HG03097 (cell line): ENCODE data around the gene ENTPD1.
"Not testable (repeated sequence)": the region's sequence is repeated elsewhere in the genome, so short reads cannot be mapped to it uniquely, and the experiment has no call there.

ENCODE experiments used
- ATAC-seq: cut with Tn5 transposase; IDR thresholded peaks from one replicate; pipeline ENCODE4 v1.9.1; 2021; ENCODE audit not compliant: unreplicated experiment, low FRiP score

The ENTPD1 gene

DNA sequence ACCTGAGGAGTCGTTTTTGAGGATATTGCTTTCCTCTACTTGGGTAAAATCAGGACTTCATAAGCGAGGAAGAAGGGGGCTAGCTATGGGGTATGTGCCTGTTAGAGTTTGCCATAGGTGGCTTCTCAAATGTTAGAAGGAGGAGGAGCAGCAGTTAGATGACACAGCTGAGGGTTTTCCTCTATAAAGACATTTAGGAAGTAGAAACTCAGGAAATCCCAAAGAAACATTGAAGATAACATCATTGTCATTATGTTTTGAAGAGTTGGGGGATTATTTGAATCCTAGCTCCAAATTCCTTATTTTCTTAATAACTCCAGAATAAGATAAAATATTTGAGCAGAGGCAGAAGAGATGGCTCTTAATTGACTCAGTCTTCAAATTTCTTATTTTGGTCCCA, 92.9 kb downstream of the ENTPD1 start:
- ATAC-seq, result no peak

DNA sequence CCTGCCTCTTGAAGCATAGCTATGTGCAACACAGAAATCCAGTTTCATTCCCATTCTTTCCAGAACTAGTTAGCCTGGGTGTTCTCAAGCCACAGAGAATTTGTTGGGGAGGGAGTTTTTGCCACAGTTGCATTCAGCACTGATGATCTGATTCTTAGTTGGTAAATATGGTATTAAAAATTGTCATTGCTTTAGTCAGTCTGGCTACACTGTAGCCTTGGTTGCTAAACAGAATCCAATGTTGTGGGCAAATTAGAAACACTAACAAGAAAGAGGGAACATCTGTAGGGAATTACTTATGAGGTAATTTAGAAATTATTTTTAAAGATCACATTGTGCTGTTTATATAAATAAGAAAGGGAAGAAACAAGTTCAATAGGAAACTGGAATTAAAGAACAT, 94.8 kb downstream of the ENTPD1 start:
- ATAC-seq, result no peak

DNA sequence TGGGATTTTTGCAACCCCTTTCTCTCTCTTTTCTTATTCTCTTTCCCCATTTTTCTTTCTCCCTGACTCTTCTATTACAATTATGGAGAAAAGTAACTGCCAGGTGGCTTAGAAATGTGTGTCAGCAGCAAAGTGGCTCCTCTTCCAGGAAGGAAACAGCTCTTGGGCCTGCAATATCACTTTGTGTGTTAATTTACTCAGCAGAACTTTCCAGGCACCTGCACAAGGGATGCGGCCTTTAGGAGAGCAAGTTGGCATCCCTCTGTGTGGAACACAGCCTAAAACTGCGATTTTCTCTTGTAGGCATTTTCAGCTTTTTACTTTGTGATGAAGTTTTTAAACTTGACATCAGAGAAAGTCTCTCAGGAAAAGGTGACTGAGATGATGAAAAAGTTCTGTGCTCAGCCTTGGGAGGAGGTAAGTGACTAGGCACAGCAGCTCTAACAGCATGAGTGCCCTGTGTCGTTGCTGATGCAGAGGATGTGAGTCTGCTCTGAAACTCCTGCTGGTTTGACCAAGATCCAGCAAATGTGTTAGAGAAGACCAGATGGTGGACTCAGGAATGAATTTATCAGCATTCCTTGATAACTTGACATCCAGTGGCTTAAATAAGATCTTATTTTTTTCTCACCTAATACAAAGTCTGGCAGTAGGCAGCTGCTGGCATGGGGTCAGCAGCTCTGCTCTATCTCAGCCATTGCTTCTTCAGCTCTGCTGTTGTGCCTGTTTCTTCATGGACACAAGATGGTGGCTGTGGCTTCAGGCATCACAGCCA, 104.4 kb downstream of the ENTPD1 start:
- no peak for ATAC-seq

- ATAC-seq, result no peak
These were observed 105.4 kb downstream of the ENTPD1 start for GRCh38 chr10:95861386-95861785.

DNA sequence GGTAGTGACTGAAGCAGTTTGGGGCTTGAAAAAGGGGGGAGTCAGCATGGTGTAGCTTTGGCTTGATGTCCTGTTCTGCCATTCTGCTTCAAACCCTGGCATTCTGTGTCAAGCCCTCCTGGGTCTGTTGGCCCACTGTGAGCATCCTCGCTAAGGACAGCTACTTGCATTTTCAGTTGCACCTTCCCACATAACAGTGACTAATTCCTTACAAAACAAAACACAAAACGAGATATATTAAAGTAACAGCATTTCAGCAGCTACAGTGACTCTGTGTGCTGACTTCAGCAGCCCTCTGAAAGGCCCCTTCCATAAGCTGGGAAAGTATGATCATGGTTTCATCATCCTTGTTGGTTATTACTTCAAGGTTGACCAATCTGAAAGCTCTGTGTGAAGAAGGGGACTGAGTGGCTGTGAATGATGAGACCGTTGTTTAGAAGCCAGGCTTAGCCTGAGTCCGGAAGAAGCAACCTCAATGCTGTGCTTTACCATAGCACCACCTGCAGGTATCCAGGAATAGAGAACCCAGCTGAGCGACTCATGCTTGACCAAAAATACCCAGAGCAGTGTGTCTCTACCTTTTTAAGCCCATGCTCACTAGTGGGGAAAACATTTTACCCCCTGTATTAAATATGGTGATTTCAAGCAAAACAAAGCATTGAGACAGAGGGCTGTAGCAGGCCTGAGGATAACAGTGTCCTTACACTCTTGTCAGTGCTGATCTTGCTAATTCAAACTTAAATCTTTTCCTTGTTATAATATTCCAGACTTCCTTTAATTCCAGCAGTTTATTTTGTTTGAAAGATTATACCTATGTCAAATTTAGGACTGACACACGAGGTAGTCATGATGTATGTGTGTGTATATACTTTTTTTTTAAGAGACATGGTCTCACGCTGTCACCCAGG, 109.2 kb downstream of the ENTPD1 start:
- ATAC-seq, result peak; percentile 79

GRCh38 chr10:95865814-95866466, 110.0 kb downstream of the ENTPD1 start:
- no peak for ATAC-seq

DNA sequence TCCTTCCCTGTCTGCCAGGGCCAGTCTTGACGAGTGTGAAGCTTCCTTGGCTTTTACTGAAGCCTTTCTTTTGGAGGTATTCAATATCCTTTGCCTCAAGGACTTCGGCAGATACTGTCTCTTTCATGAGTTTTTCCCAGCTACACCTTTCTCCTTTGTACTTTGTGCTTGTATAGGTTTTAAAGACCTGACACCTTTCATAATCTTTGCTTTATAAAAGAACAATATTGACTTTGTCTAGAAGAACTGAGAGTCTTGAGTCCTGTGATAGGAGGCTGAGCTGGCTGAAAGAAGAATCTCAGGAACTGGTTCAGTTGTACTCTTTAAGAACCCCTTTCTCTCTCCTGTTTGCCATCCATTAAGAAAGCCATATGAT, 110.5 kb downstream of the ENTPD1 start:
- no peak for ATAC-seq

- ATAC-seq, result no peak
These were observed 111.9 kb downstream of the ENTPD1 start for GRCh38 chr10:95867866-95868265.

DNA sequence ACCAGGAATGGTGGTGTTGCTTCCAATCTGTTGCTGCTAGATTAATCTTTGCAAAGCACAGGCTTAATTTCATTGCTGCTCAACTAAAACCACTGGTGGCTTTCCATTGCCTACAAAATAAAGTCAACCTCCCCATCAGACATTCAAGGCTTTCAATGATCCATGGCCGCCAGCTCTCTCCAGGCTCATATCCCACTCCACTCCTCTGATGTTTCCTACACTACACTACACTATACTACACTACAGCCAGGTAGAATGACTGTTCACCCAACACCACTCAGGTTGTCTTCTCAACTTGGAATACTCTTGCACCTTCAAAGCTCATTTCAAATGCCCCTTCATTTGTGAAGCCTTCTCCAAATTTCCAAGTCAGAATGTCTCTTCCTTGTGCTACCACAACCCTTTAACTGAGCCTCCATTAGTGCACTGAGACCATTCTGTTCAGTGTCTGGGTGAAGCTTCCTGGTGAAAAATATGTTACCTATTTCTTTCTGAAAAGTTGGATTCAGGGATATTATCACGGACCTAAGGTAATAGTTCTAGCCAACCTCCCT, 116.3 kb downstream of the ENTPD1 start:
- ATAC-seq, result no peak

DNA sequence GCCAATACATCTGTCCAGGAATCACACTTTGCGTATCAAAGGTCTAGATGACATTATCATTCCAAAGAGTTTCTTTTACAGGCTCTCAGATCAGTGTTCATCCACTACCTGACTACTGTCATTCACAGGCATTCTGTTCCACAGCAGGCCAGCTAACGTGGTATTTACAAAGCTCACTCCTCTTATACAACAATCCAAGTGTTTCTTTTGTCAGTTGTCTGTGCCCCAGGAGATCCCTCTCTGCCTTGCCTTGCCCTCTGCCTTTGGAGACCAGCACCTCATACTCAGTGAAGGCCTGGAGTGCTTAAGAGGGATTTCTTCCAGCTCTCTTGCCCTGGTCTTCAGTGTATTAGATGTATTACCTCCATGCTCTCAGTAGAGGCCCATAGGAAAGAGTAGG, 117.2 kb downstream of the ENTPD1 start:
- ATAC-seq, result no peak

- ATAC-seq, result no peak
These were observed 117.7 kb downstream of the ENTPD1 start for GRCh38 chr10:95873651-95874050.

DNA sequence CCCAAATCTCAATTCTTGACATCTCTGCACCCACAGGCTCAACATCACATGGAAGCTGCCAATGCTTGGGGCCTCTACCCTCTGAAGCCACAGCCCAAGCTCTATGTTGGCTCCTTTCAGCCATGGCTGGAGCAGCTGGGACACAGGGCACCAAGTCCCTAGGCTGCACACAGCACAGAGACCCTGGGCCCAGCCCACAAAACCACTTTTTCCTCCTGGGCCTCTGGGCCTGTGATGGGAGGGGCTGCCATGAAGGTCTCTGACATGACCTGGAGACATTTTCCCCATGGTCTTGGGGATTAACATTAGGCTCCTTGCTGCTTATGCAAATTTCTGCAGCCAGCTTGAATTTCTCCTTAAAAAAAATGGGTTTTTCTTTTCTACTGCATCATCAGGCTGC, 118.8 kb downstream of the ENTPD1 start:
- ATAC-seq, result not testable (repeated sequence)

GRCh38 chr10:95876756-95877155, 120.8 kb downstream of the ENTPD1 start:
- ATAC-seq, result no peak

- no peak for ATAC-seq
These were observed 121.9 kb downstream of the ENTPD1 start for GRCh38 chr10:95877881-95878280.

GRCh38 chr10:95880704-95881103, 124.7 kb downstream of the ENTPD1 start:
- no peak for ATAC-seq

DNA sequence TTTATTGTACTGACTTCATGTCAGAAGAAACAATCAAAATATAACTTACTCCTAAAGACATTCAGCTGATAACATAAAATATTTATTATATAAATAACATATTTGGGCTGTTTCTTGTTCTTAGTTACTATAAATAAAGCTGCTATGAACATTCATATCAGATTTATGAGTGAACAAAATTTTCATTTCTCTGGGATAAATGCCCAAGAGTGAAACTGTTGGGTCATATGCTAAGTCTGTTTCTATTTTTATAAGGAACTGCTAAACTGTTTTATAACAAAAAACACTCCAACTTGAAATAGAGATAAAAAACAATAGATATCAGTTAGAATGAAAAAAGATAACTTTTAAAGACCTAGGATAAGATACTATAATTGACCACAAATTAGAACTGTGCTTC, 125.4 kb downstream of the ENTPD1 start:
- no peak for ATAC-seq

DNA sequence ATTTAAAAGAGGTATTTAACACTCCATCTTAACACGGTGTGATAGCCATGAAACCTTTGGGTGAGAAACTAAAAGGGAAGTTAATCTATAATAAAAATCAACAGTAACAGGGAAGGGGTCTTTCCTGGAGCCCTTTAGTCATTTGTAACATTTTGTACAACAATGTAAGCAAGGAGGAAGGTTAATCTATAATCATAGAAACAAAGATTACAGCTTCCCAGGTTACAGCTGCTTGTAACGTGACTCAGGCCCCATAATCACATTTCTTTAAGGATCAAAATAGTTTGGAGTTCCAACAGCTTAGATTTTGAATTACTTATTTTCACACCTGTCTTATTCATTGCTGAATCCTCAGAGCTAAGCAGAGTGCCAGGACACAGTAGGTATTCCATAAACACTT, 133.9 kb downstream of the ENTPD1 start:
- ATAC-seq, result no peak

DNA sequence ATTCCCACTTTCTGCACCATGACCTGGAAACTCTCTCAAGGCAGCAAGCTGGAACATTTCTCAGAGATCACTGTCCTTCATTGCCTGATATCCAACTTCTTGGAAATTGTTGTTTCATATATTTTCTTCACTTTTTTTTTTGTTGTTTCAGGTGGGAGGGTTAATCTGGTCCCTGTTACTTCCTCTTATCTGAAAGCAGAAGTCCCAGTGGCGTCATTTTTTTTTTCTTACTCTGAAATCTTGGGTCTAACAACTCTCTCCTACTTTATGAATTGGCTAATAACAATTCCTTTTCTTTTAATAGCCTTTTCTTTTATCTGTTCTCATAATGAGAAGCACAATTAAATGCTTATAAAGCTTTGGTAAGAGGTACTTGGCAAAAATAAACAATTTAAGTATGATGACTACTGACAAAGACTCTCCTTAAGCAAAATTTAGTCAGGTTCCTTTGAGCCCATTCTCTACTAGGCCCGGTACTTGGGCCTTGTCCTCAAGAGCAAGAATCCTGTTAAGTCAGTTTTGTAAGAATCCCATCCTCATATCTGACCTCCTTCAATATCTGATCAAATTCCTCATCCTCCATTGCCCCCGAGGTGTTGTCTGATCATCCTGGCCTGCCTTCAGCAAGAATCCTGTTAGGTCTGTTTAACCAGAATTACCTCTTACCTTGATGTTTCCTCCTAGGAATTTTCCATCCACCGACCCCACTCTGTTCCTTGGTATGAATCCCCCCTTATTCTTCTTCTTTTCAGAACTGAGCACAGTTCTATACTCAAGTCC, 140.3 kb downstream of the ENTPD1 start:
- no peak for ATAC-seq

GRCh38 chr10:95905897-95906580, 150.1 kb downstream of the ENTPD1 start:
- ATAC-seq, result not testable (repeated sequence)
